Middle frontal gyrus (tissue), 1 donor: ENCODE measurements around the gene NOX1.
"Not testable (repeated sequence)": the region's sequence is repeated elsewhere in the genome, so short reads cannot be mapped to it uniquely, and the experiment has no call there.

Source experiments
- DNase-seq: peaks from one replicate; pipeline ENCODE4 v3.0.0-alpha.2; 2015; ENCODE audit warnings: low spot score; ENCODE audit errors: extremely low spot score

NOX1 gene

DNA sequence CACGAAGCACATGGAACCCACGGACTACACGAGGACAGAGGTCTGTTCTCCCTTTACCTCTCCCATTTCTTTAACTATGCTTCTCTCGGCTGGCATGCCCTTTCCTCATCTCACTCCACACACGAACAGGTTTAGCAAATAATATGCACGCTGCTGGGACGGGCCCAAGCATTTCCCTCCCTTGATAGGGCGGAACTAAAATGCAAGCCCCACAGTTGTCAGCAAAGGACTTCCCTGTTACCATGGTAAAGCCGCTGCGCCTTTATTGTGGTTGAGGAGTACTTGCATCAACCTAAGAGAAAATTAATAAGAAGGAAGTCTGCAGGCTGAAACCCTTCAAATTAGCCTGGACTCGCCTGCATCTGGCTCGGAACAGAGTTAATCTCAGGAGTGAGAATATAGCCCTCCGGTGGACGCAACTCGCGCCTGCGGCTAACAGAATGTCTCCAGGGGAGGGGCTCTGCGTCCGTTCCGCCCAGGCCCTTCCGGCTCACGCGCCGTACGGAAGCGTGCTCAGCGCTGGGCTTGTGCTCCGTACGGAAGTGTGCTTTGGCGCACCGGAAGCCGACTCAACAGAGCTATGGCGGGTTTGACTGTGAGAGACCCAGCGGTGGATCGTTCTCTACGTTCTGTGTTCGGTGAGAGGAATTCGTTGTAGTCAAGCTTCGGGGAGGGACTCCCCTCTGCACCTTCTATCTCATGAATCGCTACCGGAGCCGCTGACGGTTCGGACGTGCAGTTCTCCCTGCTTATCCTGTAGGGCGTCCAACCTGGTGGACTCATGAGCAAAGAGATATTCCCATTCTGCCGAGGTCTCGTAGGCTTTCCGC, 54.1 kb downstream of the NOX1 start, which contains the start of gene CSTF2:
Gene CSTF2 (plus strand): TSS at position 555 of the 830 bp plus-strand sequence. CDS start 26 bp downstream, at position 581.
- peak; percentile 57 for DNase-seq

DNA sequence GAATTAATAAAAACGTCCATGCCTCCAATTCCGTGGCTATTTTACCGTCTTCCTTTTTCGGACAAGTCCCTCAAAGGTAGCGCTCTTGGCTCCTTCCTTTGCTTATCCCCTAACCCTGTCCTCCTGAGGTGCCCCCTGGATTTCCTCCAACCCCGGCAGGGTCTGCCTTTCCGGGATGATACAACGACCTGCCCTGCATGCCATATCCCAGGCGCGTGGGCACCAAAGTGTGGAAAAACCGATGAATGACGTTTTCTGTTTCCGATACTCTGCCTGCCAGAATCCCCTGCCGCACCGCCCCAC, 54.7 kb downstream of the NOX1 start:
- no peak for DNase-seq

DNA sequence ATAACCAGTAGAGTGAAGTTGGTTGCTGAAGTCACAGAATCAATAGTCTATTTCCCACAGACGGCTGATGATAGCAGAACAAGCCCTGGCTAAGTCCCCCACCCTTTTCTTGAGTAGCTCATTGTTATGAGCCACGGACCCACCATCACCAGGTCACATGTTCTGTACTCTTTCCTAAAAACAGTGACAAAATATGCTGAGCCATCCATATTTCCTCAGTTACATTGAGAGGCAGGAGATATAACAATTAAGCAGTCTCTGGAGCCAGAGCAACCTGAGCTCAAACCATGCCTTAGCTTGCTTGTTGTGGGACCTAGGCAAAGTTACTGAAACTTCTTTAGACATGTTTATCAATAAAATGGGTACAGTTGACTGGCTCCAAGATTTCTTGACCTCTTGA, 56.8 kb downstream of the NOX1 start:
- DNase-seq: no peak

DNA sequence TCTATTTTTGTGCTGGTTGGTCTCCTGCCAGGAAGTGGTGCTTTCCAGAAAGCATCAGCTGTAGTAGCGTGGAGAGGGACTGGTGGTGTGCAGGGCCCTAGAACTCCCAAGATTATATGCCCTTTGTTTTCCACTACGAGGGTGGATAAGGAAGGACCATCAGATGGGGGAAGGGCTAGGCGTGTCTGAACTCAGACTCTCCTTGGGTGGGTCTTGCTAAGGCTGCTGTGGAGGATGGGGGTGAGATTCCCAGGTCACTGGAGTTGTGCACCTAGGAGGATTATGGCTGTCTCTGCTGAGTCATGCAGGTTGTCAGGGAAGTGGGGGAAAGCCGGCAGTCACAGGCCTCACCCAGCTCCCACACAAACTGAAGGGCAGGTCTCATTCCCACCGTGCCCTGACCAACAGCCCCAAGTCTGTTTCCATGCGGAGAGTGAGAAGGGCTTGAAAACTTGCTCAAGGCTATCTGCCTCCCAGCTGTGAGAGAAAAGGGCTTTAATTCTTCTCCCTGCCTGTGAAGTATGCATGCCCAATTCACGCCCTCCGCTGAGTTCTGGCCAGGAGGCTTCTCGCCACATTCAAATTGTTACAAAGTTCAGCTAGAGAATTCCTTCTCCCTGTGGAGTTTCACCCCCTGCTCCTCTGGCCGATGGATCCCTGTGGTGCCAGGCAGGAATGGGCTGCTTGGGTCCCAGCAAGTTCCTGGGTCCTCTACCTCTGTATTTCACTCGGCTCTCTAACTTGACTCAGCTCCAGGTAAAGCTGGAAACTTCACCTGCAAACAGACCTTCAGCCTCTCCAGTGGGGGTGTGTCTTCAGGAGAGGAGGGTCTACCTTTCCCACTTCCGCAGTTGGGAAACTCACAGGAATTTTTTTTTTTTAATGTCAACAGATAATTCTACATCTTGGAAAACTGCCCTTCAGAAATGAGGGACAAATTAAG, 61.7 kb downstream of the NOX1 start:
- no peak for DNase-seq

DNA sequence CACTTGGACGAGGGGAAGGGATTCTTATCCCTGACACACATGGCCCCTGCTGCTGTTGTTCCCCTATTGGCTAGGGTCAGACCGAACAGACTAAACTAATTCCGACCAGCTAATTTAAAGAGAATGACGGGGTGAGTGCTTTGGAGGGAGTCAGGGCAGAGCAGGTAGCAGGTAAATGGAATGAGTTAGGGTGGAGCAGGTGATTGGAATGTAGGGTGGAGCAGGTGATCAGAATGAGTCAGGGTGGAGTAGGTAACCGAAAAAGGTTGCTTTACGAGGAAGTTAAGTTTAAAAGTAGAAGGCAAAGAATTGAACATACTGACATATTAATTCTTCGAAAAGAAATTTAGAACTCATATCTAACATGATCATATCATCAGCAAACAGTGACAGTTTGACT, 65.9 kb downstream of the NOX1 start:
- not testable (repeated sequence) for DNase-seq

DNA sequence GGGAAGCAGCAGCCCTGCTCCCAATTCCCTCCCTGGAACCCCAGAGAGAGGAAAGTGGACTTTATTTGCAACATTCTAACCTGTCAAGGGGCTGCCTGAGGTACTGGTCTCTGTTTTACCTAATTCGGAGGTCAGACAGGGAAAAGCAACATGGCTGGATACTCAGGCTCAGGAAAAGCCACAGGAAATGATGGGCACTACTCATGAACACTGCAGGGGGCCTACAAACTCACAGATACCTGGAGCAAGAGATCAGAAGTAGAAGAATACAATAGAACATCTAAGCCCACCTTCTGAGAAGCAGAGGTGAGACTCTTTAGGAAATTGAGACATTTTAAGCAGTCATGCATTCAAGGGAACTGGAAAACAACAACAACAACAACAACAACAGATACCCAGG, 69.4 kb downstream of the NOX1 start:
- DNase-seq: no peak

DNA sequence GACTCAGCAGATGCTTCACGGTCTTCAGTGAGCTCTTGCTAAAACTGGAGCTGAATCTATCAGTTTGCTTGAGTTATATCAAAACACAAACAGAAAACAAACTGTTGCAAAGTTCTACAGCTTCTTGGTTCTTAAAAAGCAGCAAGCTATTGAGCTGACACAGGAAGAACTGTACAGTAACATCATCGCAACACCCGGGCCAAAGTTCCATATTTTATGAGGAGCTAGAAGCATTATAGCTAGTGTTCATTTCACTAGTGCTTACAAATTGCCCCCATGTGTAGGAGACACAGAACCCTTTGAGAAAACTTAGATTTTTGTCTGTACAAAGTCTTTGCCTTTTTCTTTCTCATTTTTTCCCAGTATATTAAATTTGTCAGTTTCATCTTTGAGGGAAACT, 71.3 kb downstream of the NOX1 start:
- no peak for DNase-seq

DNA sequence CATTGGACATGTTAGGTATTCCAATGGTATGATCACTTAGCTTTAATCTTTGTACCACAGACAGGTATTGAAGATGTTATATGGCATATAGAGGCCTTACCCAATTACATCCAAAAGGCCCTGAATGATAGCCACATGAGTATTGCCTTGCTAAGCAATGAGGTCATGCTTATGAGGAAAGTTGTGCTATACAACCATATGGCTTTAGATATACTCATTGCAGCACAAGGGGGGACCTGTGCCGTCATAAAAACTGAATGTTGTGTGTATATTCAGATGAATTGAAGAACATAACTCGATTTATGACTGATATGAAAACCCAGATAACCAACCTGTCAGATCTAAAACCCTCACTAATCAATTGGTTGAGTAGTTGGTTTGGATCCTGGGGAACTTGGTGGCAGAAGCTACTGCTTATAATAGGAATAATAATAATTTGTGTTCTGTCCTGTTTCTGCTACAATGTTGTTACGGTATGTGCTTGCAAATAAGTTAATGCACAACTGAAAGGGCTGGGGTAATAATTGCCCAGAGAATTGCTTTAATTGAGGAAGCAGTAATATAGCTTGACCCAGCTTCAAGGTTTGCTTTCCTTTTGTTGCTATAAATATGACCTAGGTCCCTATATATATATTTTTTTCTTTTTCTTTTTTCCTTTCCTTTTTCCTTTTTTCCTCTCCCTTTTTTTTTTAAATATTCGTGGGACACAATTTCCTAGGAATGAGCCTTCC, 75.5 kb downstream of the NOX1 start:
- no peak for DNase-seq

DNA sequence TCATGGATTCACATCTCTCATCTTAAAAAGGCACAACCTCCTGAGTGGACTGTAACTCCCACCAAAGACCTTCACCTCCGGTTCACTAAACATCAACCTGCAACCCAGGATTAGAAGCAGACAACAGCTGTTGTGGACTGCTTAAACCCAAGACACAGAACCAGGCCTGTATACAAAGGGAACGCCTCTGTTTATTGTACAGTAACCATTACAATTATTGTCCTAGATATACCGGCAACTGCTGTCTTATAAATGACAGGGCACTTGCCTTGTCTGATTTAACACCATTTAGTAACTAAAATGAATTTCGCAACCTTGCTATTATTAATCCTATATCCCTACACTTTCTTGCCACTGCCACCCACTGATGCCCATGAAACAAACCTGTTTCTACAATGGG, 76.8 kb downstream of the NOX1 start:
- DNase-seq: no peak

DNA sequence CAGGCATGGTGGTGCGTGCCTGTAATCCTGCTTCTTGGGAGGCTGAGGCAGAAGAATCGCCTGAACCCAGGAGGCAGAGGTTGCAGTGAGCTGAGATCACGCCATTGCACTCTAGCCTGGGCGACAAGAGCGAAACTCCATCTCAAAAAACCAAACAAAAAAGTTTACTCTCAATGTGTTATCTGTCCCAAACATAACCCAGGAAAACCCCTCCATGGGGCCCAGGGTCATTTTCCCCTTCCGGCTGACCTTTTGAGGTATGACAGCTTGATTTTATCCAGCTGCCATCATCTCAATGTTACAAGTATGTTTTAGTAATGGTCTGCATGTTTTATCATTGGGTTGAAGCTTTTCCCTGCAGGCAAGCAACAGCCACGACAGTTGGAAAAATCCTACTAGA, 77.8 kb downstream of the NOX1 start:
- DNase-seq: not testable (repeated sequence)
